ENCODE measurements around the gene RPS15.

The RPS15 gene

GRCh38 chr19:1438035-1438932 is at the start of gene RPS15:
Gene RPS15 (plus strand): TSS chr19:1438396. CDS start chr19:1438426, 30 bp downstream.
- H3K4me3 ChIP-seq (IDR thresholded peaks at IDR 0.05; ENCODE audit: insufficient read depth, low read depth, low read length), result no peak within 1 kb of the TSS
- peaks cover 11% of the 10 kb centered on the region; the same call in 1 of the 2 replicates for H3K36me3 ChIP-seq (ENCODE audit: insufficient read depth)
- H3K4me1 ChIP-seq (ENCODE audit: low read depth, poor library complexity, severe bottlenecking), result peaks cover 16% of the 10 kb centered on the region
- no peaks in the 10 kb centered on the region for H3K27me3 ChIP-seq (ENCODE audit: insufficient read depth, low read depth)
- TF ChIP-seq CTCF (conservative IDR thresholded peaks at IDR 0.05; ENCODE audit: low read depth, low read length), result peak; percentile 60; the same call in 1 of the 2 replicates
- H3K27ac ChIP-seq, result peak within 1 kb of the TSS; percentile 82
- peak within 1 kb of the TSS; percentile 93 for H3K9ac ChIP-seq
- H3K4me2 ChIP-seq, result peak within 1 kb of the TSS; percentile 58
- peaks cover 9% of the 10 kb centered on the region for H4K20me1 ChIP-seq (ENCODE audit: insufficient read depth)
- peaks cover 24% of the 10 kb centered on the region for H3K79me2 ChIP-seq (ENCODE audit: insufficient read depth, low read depth)
- H2AFZ ChIP-seq (ENCODE audit: low read depth), result 0 out of 2 replicates have a peak within 1 kb of the TSS, but pooled peaks have one; percentile 4

DNA sequence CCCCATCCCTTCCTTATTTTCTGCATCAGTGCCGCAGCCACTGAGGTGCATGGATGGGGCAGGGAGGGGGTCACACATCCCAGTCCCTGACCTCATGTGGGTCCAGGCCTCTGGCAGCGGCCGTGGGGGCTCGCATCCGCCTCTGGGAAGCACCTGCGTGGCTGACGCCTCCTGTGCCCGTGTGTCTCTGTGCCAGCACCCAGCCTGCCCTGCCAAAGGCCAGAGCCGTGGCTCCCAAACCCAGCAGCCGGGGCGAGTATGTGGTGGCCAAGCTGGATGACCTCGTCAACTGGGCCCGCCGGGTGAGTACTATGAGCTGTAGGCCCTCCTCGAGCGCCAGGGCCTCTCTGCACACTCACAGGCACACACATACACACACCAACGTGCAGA is 49.6 kb upstream of the RPS15 start:
- Histone ChIP-seq H3K27me3 (ENCODE audit: insufficient read depth, low read depth) (no peaks in the 10 kb centered on the region), H3K4me3 (IDR thresholded peaks at IDR 0.05; ENCODE audit: insufficient read depth, low read depth, low read length) (no peak overlapping the region), H3K79me2 (ENCODE audit: insufficient read depth, low read depth) (peaks cover 15% of the 10 kb centered on the region), H3K27ac (no peak overlapping the region), H4K20me1 (ENCODE audit: insufficient read depth) (no peaks in the 10 kb centered on the region), H3K4me2 (no peak overlapping the region), H3K36me3 (ENCODE audit: insufficient read depth) (no peaks in the 10 kb centered on the region), H2AFZ (ENCODE audit: low read depth) (no peak overlapping the region), H3K4me1 (ENCODE audit: low read depth, poor library complexity, severe bottlenecking) (peaks cover 10% of the 10 kb centered on the region), H3K9ac (no peak overlapping the region)
- TF ChIP-seq CTCF (conservative IDR thresholded peaks at IDR 0.05; ENCODE audit: low read depth, low read length), result no peak

- Histone ChIP-seq H3K36me3 (ENCODE audit: insufficient read depth) (no peaks in the 10 kb centered on the region), H3K4me3 (IDR thresholded peaks at IDR 0.05; ENCODE audit: insufficient read depth, low read depth, low read length) (no peak overlapping the region), H3K9ac (no peak overlapping the region), H4K20me1 (ENCODE audit: insufficient read depth) (no peaks in the 10 kb centered on the region), H3K4me1 (ENCODE audit: low read depth, poor library complexity, severe bottlenecking) (peaks cover 10% of the 10 kb centered on the region), H3K27ac (no peak overlapping the region), H3K4me2 (no peak overlapping the region), H2AFZ (ENCODE audit: low read depth) (no peak overlapping the region), H3K79me2 (ENCODE audit: insufficient read depth, low read depth) (peaks cover 12% of the 10 kb centered on the region), H3K27me3 (ENCODE audit: insufficient read depth, low read depth) (no peaks in the 10 kb centered on the region)
- TF ChIP-seq CTCF (conservative IDR thresholded peaks at IDR 0.05; ENCODE audit: low read depth, low read length), result no peak
Observed at GRCh38 chr19:1389033-1389940, 48.9 kb upstream of the RPS15 start.

DNA sequence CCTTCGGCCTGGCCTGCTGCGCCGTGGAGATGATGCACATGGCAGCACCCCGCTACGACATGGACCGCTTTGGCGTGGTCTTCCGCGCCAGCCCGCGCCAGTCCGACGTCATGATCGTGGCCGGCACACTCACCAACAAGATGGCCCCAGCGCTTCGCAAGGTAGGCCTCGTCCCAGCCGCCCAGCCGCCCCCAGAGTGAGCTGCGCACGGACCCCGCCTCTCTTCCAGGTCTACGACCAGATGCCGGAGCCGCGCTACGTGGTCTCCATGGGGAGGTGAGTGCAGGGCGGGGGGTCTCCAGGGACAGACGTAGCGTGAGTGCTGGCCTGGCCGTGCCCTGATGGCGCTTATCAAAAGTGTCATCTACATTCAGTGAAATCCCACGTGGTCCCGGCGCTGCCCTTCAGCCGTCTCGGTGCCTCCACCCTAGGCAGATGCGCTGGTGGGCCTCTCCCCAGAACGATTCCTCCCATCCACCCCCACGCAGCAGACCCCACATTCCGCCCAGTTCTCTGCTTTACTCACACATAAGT is 47.2 kb upstream of the RPS15 start:
- no peaks in the 10 kb centered on the region for H4K20me1 ChIP-seq (ENCODE audit: insufficient read depth)
- TF ChIP-seq CTCF (conservative IDR thresholded peaks at IDR 0.05; ENCODE audit: low read depth, low read length), result no peak

More for the DNA sequence above, 47.2 kb upstream of the RPS15 start:
- no peak overlapping the region for H3K27ac ChIP-seq
- no peaks in the 10 kb centered on the region for H3K36me3 ChIP-seq (ENCODE audit: insufficient read depth)
- no peak overlapping the region for H3K9ac ChIP-seq
- no peaks in the 10 kb centered on the region for H3K27me3 ChIP-seq (ENCODE audit: insufficient read depth, low read depth)
- H3K79me2 ChIP-seq (ENCODE audit: insufficient read depth, low read depth), result no peaks in the 10 kb centered on the region; the same call in 1 of the 2 replicates
- no peak overlapping the region for H2AFZ ChIP-seq (ENCODE audit: low read depth)
- no peak overlapping the region for H3K4me3 ChIP-seq (IDR thresholded peaks at IDR 0.05; ENCODE audit: insufficient read depth, low read depth, low read length)
- no peaks in the 10 kb centered on the region for H3K4me1 ChIP-seq (ENCODE audit: low read depth, poor library complexity, severe bottlenecking)
- H3K4me2 ChIP-seq, result no peak overlapping the region

Data from KMS-11 (cell line).